IMR-90 (cell line): ENCODE data around the gene CEP170. TPM values are rescaled to one million over a fixed set of nuclear protein-coding genes. Genes with fewer than 3 reads are reported as not detected.

ENCODE experiments used
- ATAC-seq: fragments of 200-7000 bp; cut with Tn5 transposase; 2 replicates; pipeline ENCODE4 v1.9.1; 2020; ENCODE audit warnings: low read depth, mild to moderate bottlenecking, moderate library complexity
- BruUV-seq: library from RNA; stranded (reverse); fragments of 400-500 nt; replicated peaks from 2 replicates; lab custom pipeline; 2021; lab: Mats Ljungman, UMichigan
- CTCF ChIA-PET: fragments of 300-600 bp; formaldehyde crosslinking; extraction: SDS; loops from one replicate; lab custom pipeline; 2021; ENCODE audit warnings: antibody characterized with exemption; lab: Yijun Ruan, JAX
- POLR2A ChIA-PET: fragments of 300-600 bp; sonication (Branson Sonifier 250); formaldehyde crosslinking; loops from one replicate; lab custom pipeline; 2022; ENCODE audit warnings: antibody characterized with exemption; ENCODE audit not compliant: unreplicated experiment; lab: Charles Lee
- DNase-seq: peaks from one replicate; pipeline ENCODE4 v3.0.0; 2013
- H2AFZ ChIP-seq: replicated peaks from 2 replicates; pipeline ENCODE3; 2013; ENCODE audit warnings: low read length, mild to moderate bottlenecking; ENCODE audit not compliant: poor library complexity
- H2AK5ac ChIP-seq: 2 replicates; pipeline ENCODE4 v1.6.1; 2013; ENCODE audit warnings: low read depth, low read length, inconsistent platforms
- H2AK9ac ChIP-seq: replicated peaks from 2 replicates; pipeline ENCODE3; 2013; ENCODE audit warnings: mild to moderate bottlenecking, low read depth, low read length, moderate library complexity; ENCODE audit not compliant: poor library complexity
- H2BK120ac ChIP-seq: 2 replicates; pipeline ENCODE4 v1.6.1; 2013; ENCODE audit warnings: low read depth, low read length, inconsistent platforms
- H2BK15ac ChIP-seq: 3 replicates; pipeline ENCODE4 v1.6.1; 2013; ENCODE audit warnings: low read depth, low read length, inconsistent platforms
- H2BK20ac ChIP-seq: 2 replicates; pipeline ENCODE4 v1.6.1; 2013; ENCODE audit warnings: low read depth, mild to moderate bottlenecking, inconsistent platforms, low read length, moderate library complexity
- H2BK5ac ChIP-seq: 2 replicates; pipeline ENCODE4 v1.6.1; 2013; ENCODE audit warnings: mild to moderate bottlenecking, low read depth, low read length, inconsistent platforms; ENCODE audit not compliant: poor library complexity, severe bottlenecking
- H3K14ac ChIP-seq: replicated peaks from 2 replicates; pipeline ENCODE4 v1.6.1; 2013; ENCODE audit warnings: low read depth, low read length, inconsistent platforms
- H3K18ac ChIP-seq: 2 replicates; pipeline ENCODE4 v1.6.1; 2013; ENCODE audit warnings: low read depth, low read length, control low read depth
- H3K23ac ChIP-seq: 2 replicates; pipeline ENCODE4 v1.6.1; 2013; ENCODE audit warnings: low read depth, low read length, inconsistent platforms
- H3K27ac ChIP-seq: 2 replicates; pipeline ENCODE4 v1.5.1; 2013; ENCODE audit warnings: mild to moderate bottlenecking, control low read depth, low read length; ENCODE audit not compliant: insufficient read depth
- H3K27me3 ChIP-seq: 2 replicates; pipeline ENCODE4 v1.6.1; 2013; ENCODE audit warnings: low read length; ENCODE audit not compliant: control insufficient read depth, insufficient read depth
- H3K36me3 ChIP-seq: 2 replicates; pipeline ENCODE4 v1.6.1; 2013; ENCODE audit warnings: low read length, mixed read lengths; ENCODE audit not compliant: control insufficient read depth, insufficient read depth
- H3K4ac ChIP-seq: 2 replicates; pipeline ENCODE4 v1.6.1; 2013; ENCODE audit warnings: low read depth, low read length, inconsistent platforms
- H3K4me1 ChIP-seq: 2 replicates; pipeline ENCODE4 v1.6.1; 2013; ENCODE audit warnings: low read length, mixed read lengths; ENCODE audit not compliant: control insufficient read depth, insufficient read depth
- H3K4me2 ChIP-seq: 2 replicates; pipeline ENCODE4 v1.6.1; 2013; ENCODE audit warnings: low read depth, mild to moderate bottlenecking, control low read depth, low read length, moderate library complexity
- H3K4me3 ChIP-seq: 2 replicates; pipeline ENCODE4 v1.5.1; 2013; ENCODE audit warnings: low read depth, mild to moderate bottlenecking, control low read depth, low read length, moderate library complexity; ENCODE audit not compliant: insufficient read depth
- H3K56ac ChIP-seq: 2 replicates; pipeline ENCODE4 v1.6.1; 2013; ENCODE audit warnings: low read length, inconsistent platforms; ENCODE audit not compliant: insufficient read depth; ENCODE audit errors: extremely low read depth
- H3K79me1 ChIP-seq, 2 experiments: 2 replicates each; pipeline ENCODE4 v1.6.1; 2013; ENCODE audit warnings: low read length in 2 of 2, inconsistent platforms in 1 of 2, low read depth in 1 of 2
- H3K9ac ChIP-seq: 2 replicates; pipeline ENCODE4 v1.6.1; 2013; ENCODE audit warnings: low read depth, low read length, control low read depth
- H3K9me1 ChIP-seq: 2 replicates; pipeline ENCODE4 v1.6.1; 2013; ENCODE audit warnings: low read length, inconsistent platforms; ENCODE audit not compliant: insufficient read depth
- H3K9me3 ChIP-seq: 2 replicates; pipeline ENCODE4 v1.6.1; 2013; ENCODE audit warnings: low read length; ENCODE audit not compliant: control insufficient read depth, insufficient read depth
- H4K20me1 ChIP-seq: 2 replicates; pipeline ENCODE4 v1.6.1; 2013; ENCODE audit warnings: low read length, inconsistent platforms; ENCODE audit not compliant: insufficient read depth
- H4K5ac ChIP-seq: 2 replicates; pipeline ENCODE4 v1.6.1; 2013; ENCODE audit warnings: mild to moderate bottlenecking, low read depth, low read length, control low read depth
- H4K8ac ChIP-seq, 2 experiments: 2 replicates each; pipeline ENCODE4 v1.6.1; 2013; ENCODE audit warnings: low read depth in 2 of 2, low read length in 2 of 2, control low read depth in 1 of 2, inconsistent platforms in 1 of 2
- H4K91ac ChIP-seq: 2 replicates; pipeline ENCODE4 v1.6.1; 2013; ENCODE audit warnings: low read depth, low read length, inconsistent platforms; ENCODE audit not compliant: insufficient read depth
- CEBPB ChIP-seq: IDR thresholded peaks from 2 replicates; pipeline ENCODE4 v1.6.1; 2012; ENCODE audit warnings: low read depth, low read length, improper control_type of control experiment
- CHD1 ChIP-seq: IDR thresholded peaks from 2 replicates; pipeline ENCODE4 v1.6.1; 2012; ENCODE audit warnings: low read depth, low read length, improper control_type of control experiment
- CTCF ChIP-seq: conservative IDR thresholded peaks from 2 replicates; pipeline ENCODE4 v1.5.1; 2012; ENCODE audit warnings: mild to moderate bottlenecking, low read depth, low read length, improper control_type of control experiment
- FOS ChIP-seq: fragments of 150-350 bp; IDR thresholded peaks from 2 replicates; pipeline ENCODE4 v1.6.1; 2016; ENCODE audit warnings: low read depth, low read length
- MAFK ChIP-seq: IDR thresholded peaks from 2 replicates; pipeline ENCODE4 v1.6.1; 2012; ENCODE audit warnings: low read depth, low read length, improper control_type of control experiment
- MXI1 ChIP-seq: IDR thresholded peaks from 2 replicates; pipeline ENCODE4 v1.6.1; 2012; ENCODE audit warnings: low read depth, mild to moderate bottlenecking, low read length, moderate library complexity, borderline replicate concordance
- NFE2L2 ChIP-seq: fragments of 150-350 bp; IDR thresholded peaks from 2 replicates; pipeline ENCODE4 v1.6.1; 2016; ENCODE audit warnings: low read depth, mild to moderate bottlenecking, low read length
- RAD21 ChIP-seq: IDR thresholded peaks from 2 replicates; pipeline ENCODE4 v1.6.1; 2012; ENCODE audit warnings: low read length, improper control_type of control experiment
- RCOR1 ChIP-seq: IDR thresholded peaks from 2 replicates; pipeline ENCODE4 v1.6.1; 2012; ENCODE audit warnings: mild to moderate bottlenecking, low read length, improper control_type of control experiment; ENCODE audit not compliant: insufficient replicate concordance
- SMC3 ChIP-seq: fragments of 150-350 bp; IDR thresholded peaks from 2 replicates; pipeline ENCODE4 v1.6.1; 2016; ENCODE audit warnings: low read depth, mild to moderate bottlenecking, antibody characterized with exemption, low read length, moderate library complexity
- WGBS, 2 experiments: methylation state at CpG; one replicate each; pipeline versions ENCODE4 v1.1.5 to v1.1.7; 2013; ENCODE audit warnings: missing lambda C conversion rate in 2 of 2; ENCODE audit not compliant: insufficient read length in 1 of 2; ENCODE audit errors: extremely low coverage in 2 of 2; 5-methylcytosine and 5-hydroxymethylcytosine counted together
- dilution Hi-C: fragments of 300-500 bp; cut with HindIII; formaldehyde crosslinking; loops from one replicate; pipeline ENCODE4 v1.14.3; 2018; ENCODE audit warnings: low sequenced_read_pairs; ENCODE audit not compliant: unreplicated experiment
- in situ Hi-C: fragments of 300-500 bp; cut with MboI; formaldehyde crosslinking; loops from 3 replicates; pipeline ENCODE4 v1.14.3; 2019; ENCODE audit warnings: low sequenced_read_pairs, inconsistent platforms, mixed read lengths
- intact Hi-C: fragments of 100-400 bp; cut with micrococcal nuclease; formaldehyde crosslinking; loops from 2 replicates; pipeline ENCODE4 v1.10.0; 2022
- polyA plus RNA-seq, 3 experiments: library from polyadenylated mRNA; depleted of rRNA; stranded (reverse); fragments of >200 nt; gene quantifications; 2 replicates each; pipeline ENCODE4 v1.2.3, GENCODE V29; 2012; ENCODE audit warnings: low replicate concordance in 1 of 3
- total RNA-seq: library from RNA; depleted of rRNA; stranded (reverse); fragments of >200 nt; gene quantifications from 2 replicates; pipeline ENCODE4 v1.2.3, GENCODE V29; 2012
- TF ChIP-seq, protein P1 (sequence below): fragments of 150-350 bp; IDR thresholded peaks from 2 replicates; pipeline ENCODE4 v1.6.1; 2016; ENCODE audit warnings: low read depth, mild to moderate bottlenecking, low read length, moderate library complexity, borderline replicate concordance

CEP170 gene
- total and polyA plus RNA-seq, 2 of the 4 experiments (the other 2 are of a cell fraction): 65.8 to 151 TPM

- Histone ChIP-seq H2BK120ac (peak overlapping the region; percentile 76), H3K27ac (peak overlapping the region; percentile 56), H4K91ac (peak overlapping the region; percentile 78), H3K9ac (0 out of 2 replicates have a peak overlapping the region, but pooled peaks have one; percentile 52), H3K56ac (no peak overlapping the region), H4K8ac (peak overlapping the region; percentile 77 to 82; a peak in 2 of 4 replicates), H2BK20ac (peak overlapping the region; percentile 73; the same call in 1 of the 2 replicates), H3K9me3 (no peaks in the 10 kb centered on the region), H3K27me3 (no peaks in the 10 kb centered on the region), H2AK5ac (peak overlapping the region; percentile 80), H3K79me1 (peaks cover 40 to 49% of the 10 kb centered on the region in 2 experiments), H4K5ac (peak overlapping the region; percentile 83; the same call in 1 of the 2 replicates), H3K4me2 (no peak overlapping the region), H4K20me1 (no peaks in the 10 kb centered on the region), H3K23ac (no peak overlapping the region), H2BK15ac (peak overlapping the region; percentile 63; the same call in 1 of the 3 replicates), H3K4me1 (peaks cover 22% of the 10 kb centered on the region), H2AFZ (no peak overlapping the region), H3K4me3 (no peak overlapping the region), H3K18ac (0 out of 2 replicates have a peak overlapping the region, but pooled peaks have one; percentile 50), H3K4ac (peak overlapping the region; percentile 82), H2BK5ac (peak overlapping the region; percentile 88), H3K9me1 (peaks cover 8% of the 10 kb centered on the region), H3K14ac (0 out of 2 replicates have a peak overlapping the region, but pooled peaks have one; percentile 46), H2AK9ac (no peak overlapping the region), H3K36me3 (no peaks in the 10 kb centered on the region; the same call in 1 of the 2 replicates)
- dilution Hi-C loops: no loop called here
- intact Hi-C loops: no loop called here
- no CpG with 5 or more reads among the region's 4 CpGs for WGBS, 2 experiments
- POLR2A ChIA-PET: interaction anchor here (0.6 kb wide), 1 partner anchor 60 kb away, joined by 3 read pairs; no protein-coding TSS in a partner anchor
- no peak for TF ChIP-seq MAFK
- TF ChIP-seq CEBPB: no peak
- TF ChIP-seq MXI1: no peak
- TF ChIP-seq, protein P1, sequence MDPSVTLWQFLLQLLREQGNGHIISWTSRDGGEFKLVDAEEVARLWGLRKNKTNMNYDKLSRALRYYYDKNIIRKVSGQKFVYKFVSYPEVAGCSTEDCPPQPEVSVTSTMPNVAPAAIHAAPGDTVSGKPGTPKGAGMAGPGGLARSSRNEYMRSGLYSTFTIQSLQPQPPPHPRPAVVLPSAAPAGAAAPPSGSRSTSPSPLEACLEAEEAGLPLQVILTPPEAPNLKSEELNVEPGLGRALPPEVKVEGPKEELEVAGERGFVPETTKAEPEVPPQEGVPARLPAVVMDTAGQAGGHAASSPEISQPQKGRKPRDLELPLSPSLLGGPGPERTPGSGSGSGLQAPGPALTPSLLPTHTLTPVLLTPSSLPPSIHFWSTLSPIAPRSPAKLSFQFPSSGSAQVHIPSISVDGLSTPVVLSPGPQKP: no peak
- no peak for TF ChIP-seq CHD1
- no peak for TF ChIP-seq RAD21
- no peak for TF ChIP-seq FOS
- no peak for TF ChIP-seq RCOR1
- no peak for TF ChIP-seq SMC3
- TF ChIP-seq NFE2L2: no peak
- TF ChIP-seq CTCF: no peak
- no TSS peak for BruUV-seq
- no peak for ATAC-seq
- in situ Hi-C loops: no loop called here
- CTCF ChIA-PET: no interaction called here
- no peak for DNase-seq
These were observed 11.2 kb upstream of the CEP170 start for GRCh38 chr1:243266231-243266630.
